KG1 (cell line): Measurements from ENCODE around the gene ZBTB46.

Source experiments
- DNase-seq: peaks from one replicate; lab custom pipeline; 2025; lab: John Stamatoyannopoulos, UW

The ZBTB46 gene

GRCh38 chr20:63694584-63695423, 136.3 kb downstream of the ZBTB46 start:
- DNase-seq: no peak

- DNase-seq: no peak
Measured at GRCh38 chr20:63693733-63694583, 137.1 kb downstream of the ZBTB46 start.
